HG03060 (cell line): ENCODE results near the gene RASAL2.
"Not testable (repeated sequence)": the region's sequence is repeated elsewhere in the genome, so short reads cannot be mapped to it uniquely, and the experiment has no call there.

ENCODE experiments used
- ATAC-seq: cut with Tn5 transposase; IDR thresholded peaks from one replicate; pipeline ENCODE4 v1.9.1; 2021; ENCODE audit warnings: low read depth, moderate number of reproducible peaks; ENCODE audit not compliant: unreplicated experiment

Gene RASAL2

DNA sequence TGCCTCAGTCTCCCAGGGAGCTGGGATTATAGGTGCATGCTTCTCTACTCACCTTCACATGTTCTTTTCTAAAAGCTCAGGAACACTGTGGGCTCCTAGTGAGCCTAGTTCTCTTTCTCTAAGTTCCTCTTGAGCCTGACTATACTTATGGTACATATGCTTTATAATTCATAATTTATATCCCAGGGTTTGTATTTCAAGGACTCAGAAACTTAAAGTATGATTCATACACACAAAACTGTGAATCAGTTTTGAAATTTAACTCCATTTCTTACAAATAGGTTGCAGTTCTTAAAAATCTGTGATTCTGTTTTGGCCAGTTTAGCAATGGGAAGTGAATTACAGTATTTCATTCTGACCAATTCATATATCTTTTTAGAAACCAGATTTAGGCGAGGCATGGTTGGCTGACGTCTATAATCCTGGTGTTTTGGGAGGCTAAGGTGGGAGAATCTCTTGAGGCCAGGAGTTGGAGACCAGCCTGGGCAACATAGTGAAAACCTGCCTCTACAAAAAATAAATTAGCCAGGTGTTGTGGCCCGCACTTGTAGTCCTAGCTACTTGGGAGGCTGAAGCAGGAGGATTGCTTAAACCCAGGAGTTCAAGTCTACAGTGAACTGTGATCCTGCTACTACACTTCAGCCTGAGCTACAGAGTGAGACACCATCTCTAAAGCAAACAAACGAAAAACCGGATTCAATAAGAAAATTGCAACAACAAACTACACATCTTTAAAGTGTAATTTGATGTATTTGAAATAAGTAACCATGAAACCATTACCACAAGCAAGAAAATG, 15.6 kb downstream of the RASAL2 start:
- no peak for ATAC-seq

DNA sequence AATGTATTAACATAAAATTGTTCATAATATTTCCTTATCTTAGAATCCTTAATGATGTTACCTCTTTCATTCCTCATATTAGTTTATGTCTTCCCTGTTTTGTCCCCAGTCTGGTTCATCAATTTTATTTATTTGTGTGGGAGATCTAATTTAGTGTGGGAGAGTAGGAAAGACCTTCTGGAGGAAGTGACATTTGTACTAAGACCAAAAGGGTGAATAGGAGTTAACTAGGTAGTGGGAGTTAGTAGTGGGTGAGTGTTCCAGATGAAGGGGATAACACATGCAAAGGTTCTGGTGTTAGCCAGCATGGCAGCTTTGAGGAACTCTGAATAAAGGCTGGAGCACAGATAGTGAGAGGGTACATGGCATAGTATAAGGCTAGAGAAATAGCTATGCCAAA, 21.4 kb downstream of the RASAL2 start:
- no peak for ATAC-seq

DNA sequence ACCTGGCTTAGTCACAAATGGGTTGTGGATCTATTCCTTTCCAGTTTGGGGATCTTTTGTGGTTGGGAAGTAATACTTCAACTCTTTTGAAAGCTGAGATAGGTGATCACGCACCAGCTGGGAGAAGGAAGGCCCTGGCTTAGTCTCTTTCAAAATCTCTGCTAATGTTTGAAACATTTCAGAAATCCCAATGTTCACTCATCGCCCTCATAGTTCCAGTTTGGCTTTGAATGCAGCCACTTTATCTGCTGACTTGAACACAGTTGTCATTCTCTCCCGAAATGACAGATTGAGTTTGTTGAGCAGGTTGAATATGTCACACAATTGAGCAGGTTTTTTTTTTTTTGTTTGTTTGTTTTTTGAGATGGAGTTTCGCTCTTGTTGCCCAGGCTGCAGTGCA, 24.6 kb downstream of the RASAL2 start:
- ATAC-seq: no peak

DNA sequence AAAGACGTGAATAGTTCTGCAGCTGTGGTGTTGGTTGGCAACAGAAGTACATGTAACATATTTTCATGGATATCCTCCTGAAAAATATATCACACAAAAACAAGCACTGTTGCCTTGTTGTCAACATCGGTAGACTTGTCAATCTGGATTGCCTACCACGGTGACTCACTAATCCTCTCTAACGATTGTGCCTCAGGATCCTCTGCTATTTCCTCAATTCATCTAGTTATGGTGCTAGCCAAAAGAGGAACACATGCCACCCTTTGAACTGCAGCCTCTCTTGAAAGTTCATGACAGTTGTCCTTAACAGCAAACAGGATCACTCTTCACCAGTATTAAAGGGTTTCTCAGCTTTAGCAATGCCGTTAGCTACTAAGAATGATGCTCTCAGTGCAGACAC, 25.7 kb downstream of the RASAL2 start:
- no peak for ATAC-seq

DNA sequence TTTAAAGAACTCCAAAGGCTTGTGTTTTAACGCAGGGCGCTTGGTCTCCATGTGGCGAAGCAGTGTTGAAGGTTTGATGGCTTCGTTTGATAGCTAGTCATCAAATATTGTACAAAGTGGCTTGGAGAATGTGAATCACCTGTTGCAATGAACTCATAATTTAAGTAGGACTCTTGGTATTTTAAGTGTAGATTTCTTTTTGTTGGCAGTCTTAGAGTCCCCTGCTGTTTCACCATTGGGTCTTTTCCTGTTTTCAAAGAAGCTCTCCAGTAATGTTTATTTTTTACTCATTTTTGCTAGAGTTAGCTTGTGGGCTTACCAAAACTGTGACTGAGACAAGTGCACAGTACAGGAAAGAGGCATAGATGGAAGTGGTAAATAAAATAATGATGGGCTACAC, 26.2 kb downstream of the RASAL2 start:
- ATAC-seq: no peak

DNA sequence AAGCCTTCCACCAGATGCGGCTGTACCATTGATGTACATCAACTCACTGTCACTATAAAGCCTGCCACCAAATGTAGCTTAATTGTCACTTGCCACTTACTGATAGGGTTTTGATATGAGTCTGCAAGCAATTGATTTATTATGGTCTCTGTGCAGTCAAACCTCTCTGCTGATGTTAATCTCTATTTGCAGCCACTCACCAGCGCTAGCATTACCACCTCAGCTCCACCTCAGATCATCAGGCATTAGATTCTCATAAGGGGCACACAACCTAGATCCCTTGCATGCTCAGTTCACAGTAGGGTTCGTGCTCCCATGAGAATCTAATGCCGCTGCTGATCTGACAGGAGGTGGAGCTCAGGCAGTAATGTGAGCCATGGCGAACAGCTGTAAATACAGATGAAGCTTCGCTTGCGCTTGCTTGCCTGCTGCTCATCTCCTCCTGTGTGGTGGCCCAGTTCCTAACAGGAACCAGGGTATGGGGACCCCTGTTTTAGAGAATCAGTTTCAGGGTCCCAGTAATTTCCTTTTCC, 26.7 kb downstream of the RASAL2 start:
- ATAC-seq: not testable (repeated sequence)

DNA sequence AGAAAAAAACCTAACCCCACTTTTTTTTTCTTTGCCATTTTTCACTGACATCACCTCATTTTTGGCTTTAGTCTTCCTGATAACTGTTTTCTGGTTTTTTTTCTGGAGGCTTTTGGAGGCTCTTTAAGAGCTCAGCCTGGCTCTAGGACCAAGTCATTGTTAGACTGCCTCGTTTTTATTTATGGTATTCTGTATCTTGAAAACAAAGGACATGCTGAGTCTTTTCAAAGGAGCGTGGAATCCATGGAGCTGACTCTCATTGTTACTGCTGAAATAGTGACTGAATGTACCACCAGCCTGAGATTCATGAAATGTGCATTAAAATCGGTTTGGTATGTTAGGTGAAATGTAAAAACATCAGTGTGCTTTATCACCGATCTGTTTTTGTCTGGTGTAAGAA, 28.0 kb downstream of the RASAL2 start:
- ATAC-seq: no peak

DNA sequence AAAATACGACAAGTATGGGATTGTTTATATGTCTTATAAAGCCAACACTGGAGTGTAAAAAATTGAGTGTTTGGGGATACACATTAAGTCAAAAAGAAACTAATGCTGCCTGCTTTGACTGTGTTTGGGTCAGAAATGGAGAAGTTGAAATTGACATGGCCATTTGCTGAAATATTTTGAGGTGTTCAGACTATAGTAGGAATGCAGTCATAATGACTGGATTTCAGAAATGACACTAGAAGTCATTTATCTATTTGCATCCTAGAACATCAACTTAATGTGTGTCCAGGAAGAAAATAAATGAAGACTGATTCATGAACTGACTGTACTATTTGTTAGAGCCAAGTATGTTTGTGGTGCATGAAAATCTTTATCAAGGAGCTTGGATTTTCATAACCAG, 28.4 kb downstream of the RASAL2 start:
- peak; percentile 39 for ATAC-seq

DNA sequence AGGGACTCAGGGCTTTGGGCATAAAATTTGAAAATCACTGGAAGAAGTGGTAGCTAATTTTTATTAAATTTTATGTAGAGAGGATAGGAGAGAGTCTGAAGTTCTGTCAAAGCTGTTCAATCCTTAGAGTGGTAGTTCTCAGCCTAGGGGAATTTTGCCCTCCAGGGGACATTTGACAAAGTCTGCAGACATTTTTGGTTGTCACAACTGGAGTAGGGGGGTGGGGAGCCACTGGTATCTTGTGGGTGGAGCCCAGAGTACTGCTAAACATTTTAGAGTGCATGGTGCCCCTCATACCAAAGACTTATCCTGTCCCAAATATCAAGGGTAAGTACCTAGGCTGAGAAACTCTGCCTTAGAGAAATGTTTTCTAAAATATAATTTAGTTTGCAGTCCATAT, 30.2 kb downstream of the RASAL2 start:
- no peak for ATAC-seq

DNA sequence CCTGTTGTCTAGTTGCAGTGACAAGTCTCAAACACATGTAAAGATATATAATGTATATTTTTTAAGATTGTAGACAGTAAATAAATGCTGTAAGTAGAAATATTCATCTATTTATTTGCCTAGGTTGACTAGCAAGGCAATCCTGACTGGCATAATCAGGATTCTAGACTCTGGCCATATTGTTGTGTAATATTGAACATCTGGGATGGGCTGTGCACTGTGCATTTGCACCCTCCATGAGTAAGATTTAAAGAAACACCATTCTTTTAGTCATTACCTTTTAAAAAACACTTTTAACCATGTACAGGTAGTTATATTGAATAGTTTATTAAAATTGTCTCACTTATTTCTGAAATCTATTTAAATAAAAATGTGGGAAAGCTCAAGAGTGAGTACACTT, 32.4 kb downstream of the RASAL2 start:
- ATAC-seq: no peak

DNA sequence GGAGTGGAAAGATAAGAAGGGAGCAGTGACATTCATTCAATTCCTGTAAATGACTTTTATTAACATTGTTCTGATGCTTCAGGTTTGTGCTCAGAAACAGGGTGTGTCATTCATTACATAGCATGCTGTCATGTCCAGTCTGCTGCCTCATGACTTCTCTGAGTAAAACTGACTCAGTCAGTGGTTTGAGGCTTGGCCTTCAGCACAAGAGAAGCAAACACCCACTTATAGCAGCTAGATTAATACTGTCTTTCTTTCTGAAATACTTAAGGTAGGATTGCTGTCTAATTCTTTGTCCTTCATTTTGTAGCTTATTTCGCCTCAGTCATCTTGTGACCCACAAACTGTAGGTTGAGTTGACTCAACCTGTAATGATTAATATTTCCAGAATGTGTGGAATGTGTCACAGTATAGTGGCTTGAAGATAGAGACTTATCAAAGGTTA, 32.9 kb downstream of the RASAL2 start:
- ATAC-seq: peak; percentile 56

DNA sequence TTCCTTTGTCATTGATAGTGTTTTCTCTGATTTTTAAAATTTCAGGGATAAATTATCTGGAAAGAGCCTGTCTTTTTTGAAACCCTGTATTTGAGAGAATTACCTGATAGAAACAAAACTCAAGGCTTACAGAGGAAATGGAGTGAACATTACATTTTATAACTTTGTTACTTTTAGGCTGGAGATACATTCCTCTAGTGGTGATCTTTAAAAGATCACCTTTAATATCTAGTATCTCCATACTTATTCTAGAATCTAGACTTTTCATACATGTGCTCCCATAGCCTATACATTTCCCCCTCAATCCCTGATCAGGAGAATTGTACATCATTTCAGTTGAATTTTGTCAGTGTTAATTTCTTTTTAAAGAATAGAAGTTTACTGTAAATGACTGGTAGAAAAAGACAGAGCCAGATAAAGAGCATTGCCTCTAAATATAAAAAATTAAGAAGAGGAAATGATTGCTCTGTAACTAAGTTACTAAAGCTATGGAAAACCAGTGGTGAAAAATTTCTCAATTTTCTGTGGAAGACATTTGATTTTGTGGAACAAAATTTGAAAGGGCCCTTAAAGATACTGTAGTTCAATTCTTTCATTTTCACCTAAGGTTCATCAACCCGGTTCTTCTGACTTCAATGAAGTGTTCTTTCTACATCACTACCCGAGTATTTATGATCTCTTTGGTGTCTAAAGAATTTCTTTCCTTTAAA, 33.7 kb downstream of the RASAL2 start:
- ATAC-seq: no peak

DNA sequence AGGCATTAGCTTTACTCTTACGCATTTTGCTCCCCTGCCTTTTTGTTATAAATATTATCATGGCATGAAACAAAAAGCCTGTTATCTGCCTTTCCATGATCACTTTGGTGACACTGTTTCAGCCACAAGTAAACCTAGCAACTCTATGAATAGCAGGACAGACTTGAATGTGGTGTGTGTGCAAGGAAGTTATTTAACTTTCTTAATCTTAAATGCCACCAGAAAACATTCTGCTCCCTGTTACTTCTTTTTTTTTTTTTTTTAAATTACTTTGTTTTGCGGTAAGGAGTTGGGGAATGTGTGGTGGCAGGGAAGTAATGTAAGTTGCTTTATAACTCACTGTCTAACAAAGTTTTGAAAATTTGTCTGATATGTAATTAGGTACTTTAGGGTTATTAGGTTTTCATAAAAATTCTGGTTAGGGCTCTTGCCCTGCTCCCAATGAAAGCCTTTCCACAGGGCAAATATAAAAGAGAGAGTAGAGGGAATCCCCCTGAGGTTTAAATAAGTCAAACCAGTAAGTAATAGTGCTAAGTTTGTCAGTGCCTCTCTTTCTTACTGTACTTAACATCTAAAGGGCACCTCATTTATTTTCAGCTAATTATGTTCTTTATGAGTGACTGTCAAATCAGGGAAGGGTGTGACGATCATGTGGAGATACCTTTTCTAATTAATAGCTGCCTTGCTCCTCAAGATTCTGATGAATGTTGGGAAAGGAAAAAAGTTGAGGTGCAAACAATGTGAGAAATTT, 39.5 kb downstream of the RASAL2 start:
- no peak for ATAC-seq

DNA sequence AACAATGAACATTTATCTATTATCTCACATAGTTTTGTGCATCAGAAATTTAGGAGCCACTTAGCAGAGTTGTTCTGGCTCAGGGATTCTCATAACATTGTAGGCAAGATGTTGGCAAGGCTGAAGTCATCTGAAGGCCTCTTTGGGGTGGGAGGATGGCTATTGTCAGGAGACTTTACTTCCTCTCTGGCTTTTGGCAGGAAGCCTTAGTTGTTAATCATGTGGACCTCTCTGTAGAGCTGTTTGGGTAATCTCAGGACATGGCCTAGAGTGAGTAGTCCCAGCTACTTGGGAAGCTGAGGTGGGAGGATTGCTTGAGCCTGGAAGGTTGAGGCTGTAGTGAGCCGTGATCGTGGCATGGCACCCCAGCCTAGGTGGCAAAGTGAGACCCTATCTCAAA, 40.2 kb downstream of the RASAL2 start:
- ATAC-seq: no peak

DNA sequence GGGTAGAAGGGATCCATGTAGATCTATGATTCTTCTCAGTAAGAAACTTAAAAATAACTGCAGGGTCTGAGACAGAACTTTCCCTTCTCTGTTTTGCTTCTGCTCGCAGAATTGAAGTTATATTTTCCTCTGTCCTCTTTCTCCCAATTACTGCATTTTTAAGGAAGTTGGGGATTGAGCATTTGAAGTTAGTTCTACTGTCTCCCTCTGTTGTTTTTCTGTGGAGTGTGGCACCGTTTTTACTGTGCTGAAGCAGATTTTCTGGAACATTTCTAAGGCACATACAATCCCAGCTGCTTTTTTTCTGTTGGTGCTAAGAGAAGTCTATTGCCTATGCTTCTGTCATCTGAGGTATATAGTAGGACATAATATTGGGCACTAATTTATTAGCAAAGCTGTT, 43.3 kb downstream of the RASAL2 start:
- ATAC-seq: no peak

DNA sequence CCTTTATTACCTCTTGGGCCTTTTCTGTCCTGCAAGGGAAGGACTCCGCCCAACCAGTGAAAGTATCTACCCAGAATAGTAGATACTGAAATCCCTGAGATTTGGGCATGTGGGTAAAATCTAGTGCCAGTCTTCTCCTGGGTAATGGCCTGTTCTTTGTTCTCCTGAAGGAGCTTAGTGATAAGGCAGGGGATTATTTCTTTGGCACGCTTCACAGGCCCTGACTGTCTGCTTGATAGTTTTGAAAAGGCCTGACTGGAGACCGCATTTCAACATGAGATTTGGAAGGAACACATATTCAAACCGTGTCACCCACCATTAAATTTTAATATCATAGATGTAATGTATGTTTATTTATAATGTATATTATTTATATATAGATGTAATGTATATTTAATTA, 48.9 kb downstream of the RASAL2 start:
- no peak for ATAC-seq

DNA sequence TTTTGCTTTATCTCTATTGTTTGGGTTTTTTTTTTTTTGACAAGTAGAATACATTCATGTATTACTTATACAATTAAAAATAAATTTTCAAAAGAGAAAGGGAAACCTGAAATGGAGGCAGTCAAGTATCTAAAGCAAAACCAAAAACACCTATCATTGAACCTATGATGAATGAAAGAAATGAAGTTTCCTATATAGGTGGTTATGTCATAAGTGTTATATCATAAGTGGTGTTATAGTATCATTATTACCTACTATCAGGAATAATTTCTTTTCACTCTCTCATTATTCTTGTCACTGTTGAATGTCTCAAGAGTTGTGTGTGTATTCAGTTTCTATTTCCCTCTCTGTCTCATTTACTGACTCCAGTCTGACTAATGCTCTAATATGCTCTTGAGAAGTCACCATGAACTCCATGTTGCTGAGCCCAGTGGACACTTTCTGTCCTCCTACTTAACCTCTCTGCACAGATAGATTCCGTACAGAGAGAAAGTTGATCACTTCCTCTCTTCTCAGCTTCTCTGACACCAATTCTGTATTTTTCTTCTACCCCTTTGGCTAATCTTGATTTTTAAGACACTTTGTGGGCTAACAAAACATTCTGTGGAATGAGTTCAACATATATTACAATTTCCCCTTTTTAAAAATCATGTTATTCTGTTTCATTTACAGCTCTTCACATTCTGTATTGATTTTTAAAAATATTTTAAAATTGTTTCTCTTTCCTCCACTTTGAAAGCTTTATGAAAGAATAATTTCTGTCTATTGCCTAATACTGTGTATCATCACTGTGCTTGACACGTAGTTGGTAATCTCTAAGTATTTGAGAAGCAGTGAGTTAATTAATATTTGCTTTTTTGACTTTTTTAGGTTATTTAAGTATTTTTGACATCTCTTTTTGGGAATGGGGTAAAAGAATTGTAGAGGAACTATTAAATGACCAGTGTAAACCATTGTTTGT, 50.1 kb downstream of the RASAL2 start:
- ATAC-seq: no peak

DNA sequence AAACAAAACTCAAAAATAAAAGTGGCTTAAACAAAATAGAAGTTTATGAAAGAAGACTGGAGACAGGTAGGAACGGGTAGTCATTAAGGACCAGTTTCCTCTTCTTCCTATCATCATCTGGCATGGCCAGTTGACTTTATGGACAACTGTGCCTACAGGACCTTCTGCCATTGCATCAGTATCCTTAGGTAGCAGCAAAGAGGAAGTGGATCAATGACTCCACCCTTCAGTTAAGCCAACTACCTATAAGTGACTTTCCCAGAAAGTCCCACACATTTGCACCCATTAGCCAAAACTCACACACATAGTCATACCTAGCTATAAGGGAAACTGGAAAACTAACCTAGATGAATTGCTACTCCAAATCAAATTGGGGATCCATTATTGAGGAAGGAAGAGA, 51.7 kb downstream of the RASAL2 start:
- ATAC-seq: no peak

DNA sequence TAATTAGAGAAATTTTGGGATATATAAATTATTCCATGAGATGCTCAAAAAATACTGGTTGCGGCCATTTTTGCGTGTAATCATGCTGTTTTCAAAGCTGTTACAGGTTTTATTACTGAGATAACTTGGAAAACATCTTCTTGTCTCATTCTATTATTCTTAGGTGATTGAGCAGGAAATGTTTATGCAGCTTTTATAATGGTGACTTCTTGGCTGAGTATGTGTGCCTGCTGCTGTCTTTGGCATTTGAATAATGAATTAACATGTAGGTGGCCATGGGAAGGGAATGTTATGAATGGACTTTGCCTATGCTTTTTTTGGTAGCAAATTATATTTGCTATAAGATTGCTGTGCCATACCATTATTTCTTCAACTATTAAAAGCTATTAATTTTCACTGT, 52.5 kb downstream of the RASAL2 start:
- no peak for ATAC-seq

DNA sequence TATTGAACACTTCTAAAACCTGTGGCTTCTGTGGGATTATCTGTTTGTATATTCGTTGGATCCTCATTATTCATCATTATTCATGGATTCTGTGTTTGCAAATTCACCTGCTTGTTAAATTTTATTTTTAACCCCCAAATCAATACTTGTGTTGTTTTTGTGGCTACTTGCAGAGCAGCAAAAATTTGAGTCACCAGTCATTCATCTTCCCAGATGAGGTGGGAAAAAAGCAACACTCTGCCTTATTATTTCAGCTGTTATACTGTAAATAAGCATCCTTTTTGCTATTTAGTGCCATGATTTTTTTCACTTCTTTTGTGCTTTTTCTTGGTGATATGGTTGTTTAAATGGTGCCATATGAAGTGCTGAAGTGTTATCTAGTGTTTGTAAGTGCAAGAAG, 56.7 kb downstream of the RASAL2 start:
- ATAC-seq: no peak
